ENCODE measurements around the gene BPIFB1. TPM values are rescaled to one million over a fixed set of nuclear protein-coding genes. Genes with fewer than 3 reads are reported as not detected.

The BPIFB1 gene
- total and polyA plus RNA-seq, 2 of the 8 experiments (the other 6 are each of a cell fraction or from before 2014, with no cell fraction given), result not detected

DNA sequence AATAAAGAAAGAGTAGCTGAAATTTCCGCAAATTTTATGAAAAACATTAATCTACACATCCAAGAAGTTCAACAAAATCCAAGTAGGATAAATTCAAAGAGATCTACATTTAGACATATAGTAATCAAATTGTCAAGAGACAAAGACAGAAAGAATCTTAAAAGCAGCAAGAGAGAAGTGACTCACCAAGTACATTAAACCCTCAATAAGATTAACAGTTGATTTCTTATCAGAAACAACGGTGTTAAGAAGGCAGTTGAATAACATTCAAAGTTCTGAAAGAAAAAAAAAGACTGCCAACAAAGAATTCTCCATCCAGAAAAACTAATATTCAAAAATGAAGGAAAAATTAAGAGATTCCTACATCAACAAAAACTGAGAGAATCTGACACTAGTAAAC lies 28.0 kb upstream of the BPIFB1 start:
- Histone ChIP-seq H4K8ac (ENCODE audit: extremely low read depth, insufficient read depth, low read length) (no peak overlapping the region), H3K14ac (ENCODE audit: insufficient read length) (no peak overlapping the region), H3K4me3 (ENCODE audit: extremely low read depth in 1 of 4, insufficient read depth in 2 of 4, low read depth in 3 of 4, low read length in 4 of 4) (no peak overlapping the region), H3K27ac (ENCODE audit: low read depth, low read length) (no peak overlapping the region), H2BK15ac (ENCODE audit: low read length) (no peak overlapping the region), H3K4me2 (ENCODE audit: insufficient read depth in 1 of 2, low read depth in 2 of 2, low read length in 2 of 2) (no peak overlapping the region), H3K23ac (ENCODE audit: insufficient read length) (no peak overlapping the region), H3K4me1 (replicated peaks in 1 of 4; ENCODE audit: control insufficient read depth in 3 of 4, insufficient read depth in 4 of 4, low read length in 3 of 4) (no peaks in the 10 kb centered on the region), H4K20me1 (replicated peaks in 1 of 2; ENCODE audit: control insufficient read depth in 1 of 2, insufficient read depth in 2 of 2, low read length in 2 of 2) (no peaks in the 10 kb centered on the region), H3K79me1 (ENCODE audit: low read depth, low read length) (no peaks in the 10 kb centered on the region), H3K9ac (replicated peaks in 1 of 4; ENCODE audit: extremely low read depth in 1 of 4, low read depth in 3 of 4, low read length in 3 of 4) (no peak overlapping the region), H3K4ac (replicated peaks; ENCODE audit: insufficient read length, low read depth, low read length) (no peak overlapping the region), H3K36me3 (ENCODE audit: control insufficient read depth in 2 of 4, insufficient read depth in 4 of 4, low read length in 3 of 4) (no peaks in the 10 kb centered on the region), H2BK120ac (replicated peaks; ENCODE audit: low read depth, low read length) (no peak overlapping the region), H3K23me2 (ENCODE audit: low read depth, low read length) (no peaks in the 10 kb centered on the region), H3K27me3 (replicated peaks in 1 of 4; ENCODE audit: control insufficient read depth in 3 of 4, extremely low read depth in 1 of 4, insufficient read depth in 3 of 4, low read length in 3 of 4) (0 out of 7 replicates have a peak, but pooled peaks cover 0 to 3% (median 0%) of the 10 kb centered on the region in 4 experiments), H3K56ac (replicated peaks; ENCODE audit: insufficient read length, low read depth, low read length) (no peak overlapping the region), H4K5ac (ENCODE audit: insufficient read length, low read depth, low read length) (no peak overlapping the region), H4K91ac (replicated peaks; ENCODE audit: insufficient read length, low read length) (no peak overlapping the region), H3K9me3 (ENCODE audit: insufficient read depth in 2 of 2, low read depth in 1 of 2, low read length in 1 of 2) (no peaks in the 10 kb centered on the region), H3K79me2 (ENCODE audit: control insufficient read depth in 1 of 2, insufficient read depth in 2 of 2, low read length in 2 of 2) (no peaks in the 10 kb centered on the region), H2AFZ (ENCODE audit: low read length) (no peak overlapping the region), H2BK12ac (ENCODE audit: low read depth, low read length) (no peak overlapping the region), H3K18ac (ENCODE audit: extremely low read depth, low read length) (no peak overlapping the region), H2AK5ac (ENCODE audit: low read depth, low read length) (no peak overlapping the region), H2BK5ac (ENCODE audit: low read depth, low read length) (no peak overlapping the region), H2BK20ac (ENCODE audit: low read length) (no peak overlapping the region)
- 83% methylated on average over 2 of the region's 2 CpGs; no CpG with 5 or more reads in 1 of the 2 experiments for WGBS, 2 experiments (ENCODE audit: extremely low coverage in 1 of 2, insufficient coverage in 1 of 2, insufficient read length in 1 of 2, insufficient replicate concordance in 2 of 2, low coverage in 1 of 2, low lambda C conversion rate in 2 of 2, missing lambda C conversion rate in 1 of 2)
- CTCF ChIA-PET (ENCODE audit: partially characterized antibody), result no interaction called here
- DNase-seq (ENCODE audit: low read depth in 1 of 2, low spot score in 2 of 2), result no peak
- POLR2A ChIA-PET (ENCODE audit: partially characterized antibody), result no interaction called here
- no peak for FAIRE-seq
- TF ChIP-seq YY1 (IDR thresholded peaks at IDR 0.05; ENCODE audit: low read depth, low read length), result no peak
- no peak for TF ChIP-seq SRF (IDR thresholded peaks at IDR 0.05; ENCODE audit: low read depth, low read length)
- no peak for TF ChIP-seq GTF2F1 (IDR thresholded peaks at IDR 0.05; ENCODE audit: borderline replicate concordance, low read depth, low read length)
- TF ChIP-seq TAF7 (optimal IDR thresholded peaks at IDR 0.05; ENCODE audit: borderline replicate concordance, low read depth, low read length), result no peak
- no peak for TF ChIP-seq CBX5 (IDR thresholded peaks at IDR 0.05; ENCODE audit: low read depth, low read length)
- no peak for TF ChIP-seq SP4 (IDR thresholded peaks at IDR 0.05; ENCODE audit: low read length)
- TF ChIP-seq JUN (IDR thresholded peaks at IDR 0.05; ENCODE audit: low read depth, low read length), result no peak
- no peak for TF ChIP-seq KDM5A (IDR thresholded peaks at IDR 0.05; ENCODE audit: low read length)
- no peak for TF ChIP-seq GABPA (IDR thresholded peaks at IDR 0.05; ENCODE audit: borderline replicate concordance, insufficient read depth, low read length)
- TF ChIP-seq TAF1 (IDR thresholded peaks at IDR 0.05; ENCODE audit: low read depth, low read length), result no peak
- TF ChIP-seq, protein P1, sequence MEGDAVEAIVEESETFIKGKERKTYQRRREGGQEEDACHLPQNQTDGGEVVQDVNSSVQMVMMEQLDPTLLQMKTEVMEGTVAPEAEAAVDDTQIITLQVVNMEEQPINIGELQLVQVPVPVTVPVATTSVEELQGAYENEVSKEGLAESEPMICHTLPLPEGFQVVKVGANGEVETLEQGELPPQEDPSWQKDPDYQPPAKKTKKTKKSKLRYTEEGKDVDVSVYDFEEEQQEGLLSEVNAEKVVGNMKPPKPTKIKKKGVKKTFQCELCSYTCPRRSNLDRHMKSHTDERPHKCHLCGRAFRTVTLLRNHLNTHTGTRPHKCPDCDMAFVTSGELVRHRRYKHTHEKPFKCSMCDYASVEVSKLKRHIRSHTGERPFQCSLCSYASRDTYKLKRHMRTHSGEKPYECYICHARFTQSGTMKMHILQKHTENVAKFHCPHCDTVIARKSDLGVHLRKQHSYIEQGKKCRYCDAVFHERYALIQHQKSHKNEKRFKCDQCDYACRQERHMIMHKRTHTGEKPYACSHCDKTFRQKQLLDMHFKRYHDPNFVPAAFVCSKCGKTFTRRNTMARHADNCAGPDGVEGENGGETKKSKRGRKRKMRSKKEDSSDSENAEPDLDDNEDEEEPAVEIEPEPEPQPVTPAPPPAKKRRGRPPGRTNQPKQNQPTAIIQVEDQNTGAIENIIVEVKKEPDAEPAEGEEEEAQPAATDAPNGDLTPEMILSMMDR (IDR thresholded peaks at IDR 0.05; ENCODE audit: control extremely low read depth in 1 of 3, insufficient read depth in 1 of 3, low read depth in 1 of 3, low read length in 3 of 3), result no peak
- no peak for TF ChIP-seq KDM1A (IDR thresholded peaks at IDR 0.05; ENCODE audit: borderline replicate concordance, low read length)

Data from H1 (cell line).